GM18868 (cell line): ENCODE measurements around the gene RHOBTB3.

Experiments
- ATAC-seq: cut with Tn5 transposase; IDR thresholded peaks from one replicate; pipeline ENCODE4 v1.9.1; 2021; ENCODE audit warnings: mild to moderate bottlenecking, moderate library complexity; ENCODE audit not compliant: unreplicated experiment

The RHOBTB3 gene

DNA sequence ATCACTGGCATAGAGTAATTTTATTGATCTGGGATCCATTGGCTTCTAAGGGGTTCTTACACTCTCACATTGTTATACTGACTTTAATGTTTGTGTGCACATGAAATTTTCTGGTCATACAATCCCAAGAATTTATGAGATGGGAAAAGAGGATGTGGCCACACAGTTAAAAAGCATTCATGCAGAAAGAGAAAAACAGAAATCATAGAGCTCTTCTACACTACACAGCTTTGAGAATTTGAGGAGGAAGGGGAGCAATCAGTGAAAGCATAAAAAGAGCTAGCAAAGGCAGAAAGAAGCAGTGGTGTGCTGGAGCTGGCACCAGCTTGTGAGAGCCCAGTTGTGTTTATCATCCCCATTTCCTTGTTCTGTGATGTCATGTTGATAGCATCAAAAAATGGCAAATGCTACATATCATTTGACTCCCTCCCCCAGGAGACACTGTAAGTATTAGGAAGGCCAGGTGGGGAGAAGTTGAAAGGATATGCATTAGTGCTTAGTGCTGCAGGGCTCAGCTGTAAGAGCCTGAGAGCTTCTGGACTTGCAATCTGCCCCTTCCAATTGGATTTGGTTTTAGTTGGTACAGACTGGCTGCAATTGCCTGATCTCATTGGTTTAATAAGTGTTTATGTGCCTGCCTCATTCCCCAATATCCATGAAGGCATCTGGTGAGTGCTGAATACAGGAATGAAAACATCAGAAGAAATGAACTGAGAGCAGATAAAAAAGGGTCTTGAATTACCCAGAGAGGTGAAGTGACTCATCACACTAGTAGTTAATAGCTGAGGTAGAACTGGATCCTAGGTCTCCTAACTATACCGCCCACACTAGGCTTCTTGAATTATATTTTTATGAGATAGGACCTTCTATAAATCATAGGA is 30.9 kb downstream of the RHOBTB3 start:
- ATAC-seq: no peak

GRCh38 chr5:95762652-95763041 is 31.5 kb downstream of the RHOBTB3 start:
- no peak for ATAC-seq

DNA sequence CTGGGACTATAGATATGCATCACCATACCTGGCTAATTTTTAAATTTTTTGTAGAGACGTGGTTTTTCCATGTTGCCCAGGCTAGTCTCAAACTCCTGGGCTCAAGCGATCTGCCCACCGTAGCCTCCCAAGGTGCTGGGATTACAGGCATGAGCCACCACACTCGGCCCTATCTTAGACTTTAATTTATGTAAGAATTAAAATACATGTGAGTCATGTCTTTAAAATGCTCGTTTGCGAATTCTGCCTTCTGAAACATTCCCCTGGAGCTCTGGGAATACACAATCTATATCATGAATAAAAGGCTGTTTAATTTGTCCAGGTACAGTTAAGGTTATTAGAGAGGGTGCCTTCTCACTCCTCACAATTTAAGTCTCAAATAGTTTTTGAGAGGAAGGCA is 32.8 kb downstream of the RHOBTB3 start:
- ATAC-seq: no peak

GRCh38 chr5:95768731-95769130 is 37.6 kb downstream of the RHOBTB3 start:
- no peak for ATAC-seq

DNA sequence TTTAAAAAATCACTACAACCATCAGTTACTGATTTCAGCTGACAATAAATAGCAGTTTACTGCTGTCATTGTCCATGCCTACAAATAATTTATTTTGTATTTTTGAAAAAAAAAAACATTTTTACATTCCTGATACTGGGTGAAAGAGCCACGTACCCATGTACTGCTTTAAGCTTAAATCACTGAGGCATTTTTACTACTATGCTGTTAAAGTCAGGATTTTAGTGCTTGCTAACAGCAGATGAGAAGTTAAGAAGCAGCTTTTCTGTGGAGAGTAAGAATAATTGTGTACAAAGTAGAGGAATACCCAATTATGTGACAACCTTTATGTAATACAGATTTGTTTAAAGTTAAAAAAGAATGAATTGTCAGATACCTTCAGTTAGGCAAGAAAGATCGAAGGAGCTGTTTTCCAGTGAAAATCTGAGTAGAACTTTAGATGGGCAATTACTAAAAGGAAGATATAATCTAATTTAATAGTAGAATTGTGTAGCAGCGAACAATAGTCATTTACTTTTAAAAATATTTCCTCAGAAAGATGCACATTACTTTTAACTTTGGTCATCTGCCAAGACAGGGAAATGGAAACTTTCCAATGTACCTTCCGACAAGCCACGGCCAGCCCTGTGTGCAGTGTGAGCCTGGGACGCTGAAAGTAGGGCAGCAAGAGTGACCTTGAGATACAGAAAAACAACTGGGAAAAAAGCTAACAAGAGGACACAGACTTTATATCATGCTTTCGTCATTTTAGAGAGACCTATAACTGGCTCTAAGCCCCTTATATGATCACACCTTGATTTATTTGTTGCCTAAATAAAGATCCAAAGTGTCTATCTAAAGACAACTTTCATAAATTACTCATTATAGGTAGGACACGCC is 39.9 kb downstream of the RHOBTB3 start:
- ATAC-seq: no peak

DNA sequence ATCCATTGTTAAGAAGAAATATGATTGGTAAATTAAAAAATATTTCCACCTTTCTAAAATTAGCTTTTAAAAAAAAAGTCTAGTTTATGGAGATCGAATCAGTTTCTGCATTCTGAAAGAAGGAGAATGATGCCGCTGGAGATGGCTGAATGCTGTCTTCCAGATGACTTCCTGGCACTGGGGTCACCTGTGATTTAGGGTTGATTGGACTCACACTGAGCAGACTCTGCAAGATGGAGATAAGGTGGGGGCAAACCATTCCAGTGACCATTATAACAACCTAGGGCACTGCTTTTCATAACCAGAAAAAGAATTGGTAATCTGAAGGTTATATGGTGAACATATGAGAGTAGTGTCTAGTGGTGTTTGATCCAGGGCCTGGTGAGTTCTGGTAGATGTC is 40.8 kb downstream of the RHOBTB3 start:
- ATAC-seq: no peak

DNA sequence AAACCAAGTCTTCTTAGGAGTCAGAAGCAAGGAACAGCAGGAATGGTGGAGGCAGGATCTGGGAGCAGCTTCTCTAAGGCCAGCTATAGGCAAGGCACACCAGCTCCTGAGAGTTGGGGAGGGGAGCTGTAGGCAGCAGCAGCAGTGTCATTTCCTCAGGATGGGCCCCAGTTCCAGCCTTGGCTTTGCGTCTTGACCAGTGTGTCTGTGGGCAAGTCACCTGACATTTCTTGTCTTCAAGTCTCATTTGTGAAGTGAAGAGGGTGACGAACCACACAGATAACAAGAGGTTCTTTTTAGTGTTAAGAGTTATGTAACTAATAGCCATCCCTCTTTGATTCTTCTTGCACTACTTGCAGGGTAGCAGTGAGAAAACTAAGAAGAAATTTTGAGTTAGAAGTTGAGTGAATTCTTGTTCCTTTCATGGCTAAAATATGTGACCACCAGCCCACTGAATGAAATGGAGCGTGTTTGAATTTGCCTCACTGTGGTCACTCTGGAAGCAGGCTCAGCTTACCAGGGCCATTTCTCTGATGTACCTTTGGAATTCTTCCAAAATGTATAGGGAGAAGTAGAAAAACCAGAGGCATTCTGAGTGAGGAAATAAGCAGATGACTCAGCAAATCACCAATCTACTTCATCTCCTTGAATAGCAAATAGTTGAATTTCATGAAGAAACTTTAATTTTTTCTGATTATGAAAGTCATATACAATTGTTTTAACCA is 42.4 kb downstream of the RHOBTB3 start:
- ATAC-seq: no peak

GRCh38 chr5:95777441-95777840 is 46.3 kb downstream of the RHOBTB3 start:
- ATAC-seq: no peak

DNA sequence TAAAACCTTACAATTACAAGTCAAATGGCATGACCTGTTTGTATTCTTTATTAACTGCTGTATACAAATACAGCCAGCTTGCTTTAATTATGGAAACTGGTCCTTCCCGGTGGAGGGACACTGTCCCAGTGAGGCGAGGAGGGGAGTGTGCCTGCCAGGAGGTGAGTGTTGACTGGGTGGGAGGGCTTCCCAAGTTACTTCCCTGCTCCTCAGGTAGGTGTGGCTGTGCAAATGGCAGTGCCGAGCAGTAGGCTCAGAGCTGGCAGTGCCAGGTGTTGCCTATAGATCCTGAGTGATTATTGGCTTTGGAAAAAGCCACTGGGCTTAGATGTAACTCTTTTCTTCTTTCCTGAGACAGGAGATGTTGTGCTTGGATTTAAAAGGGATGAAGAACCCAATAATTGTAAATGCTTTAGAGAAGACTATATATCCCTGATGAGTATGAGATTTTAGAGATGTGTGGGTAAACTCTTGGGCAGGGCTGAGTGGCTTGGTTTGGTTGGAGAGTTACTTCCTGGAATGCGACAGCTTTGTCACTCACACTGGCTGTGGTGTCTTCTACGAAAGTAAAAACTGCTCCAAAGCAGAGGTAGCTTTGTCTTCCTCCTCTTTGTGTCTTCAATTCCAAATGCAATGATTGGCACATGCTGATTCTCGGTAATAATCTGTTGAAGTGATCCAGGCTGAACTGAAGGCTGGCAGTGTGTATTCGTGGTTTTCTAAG is 47.7 kb downstream of the RHOBTB3 start:
- ATAC-seq: no peak

GRCh38 chr5:95779611-95780010 is 48.5 kb downstream of the RHOBTB3 start:
- ATAC-seq: no peak

DNA sequence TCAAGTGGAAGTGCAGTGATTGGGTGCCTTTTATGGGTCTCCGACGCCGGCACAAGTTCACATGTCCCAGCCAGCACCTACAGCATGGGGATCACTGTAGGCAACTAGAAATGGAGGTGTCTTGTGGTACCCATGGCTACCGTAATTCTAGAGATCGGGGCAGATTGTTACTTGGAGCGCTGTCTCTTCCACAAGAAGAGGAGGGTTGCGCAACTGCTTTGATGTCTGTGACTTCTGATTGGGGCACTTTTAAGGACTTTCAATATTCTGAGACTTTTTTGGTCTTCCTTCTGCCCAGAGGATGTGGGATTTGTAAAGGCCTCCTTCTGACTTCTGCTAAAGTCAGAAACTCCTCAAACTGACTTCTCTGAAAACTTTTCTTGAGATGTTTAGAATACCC is 49.5 kb downstream of the RHOBTB3 start:
- no peak for ATAC-seq

- peak; percentile 95 for ATAC-seq
Measured at GRCh38 chr5:95781101-95781583, 50.0 kb downstream of the RHOBTB3 start.

- ATAC-seq: no peak
Measured at GRCh38 chr5:95782181-95782580, 51.0 kb downstream of the RHOBTB3 start.

- no peak for ATAC-seq
Measured at GRCh38 chr5:95783661-95784060, 52.5 kb downstream of the RHOBTB3 start.

DNA sequence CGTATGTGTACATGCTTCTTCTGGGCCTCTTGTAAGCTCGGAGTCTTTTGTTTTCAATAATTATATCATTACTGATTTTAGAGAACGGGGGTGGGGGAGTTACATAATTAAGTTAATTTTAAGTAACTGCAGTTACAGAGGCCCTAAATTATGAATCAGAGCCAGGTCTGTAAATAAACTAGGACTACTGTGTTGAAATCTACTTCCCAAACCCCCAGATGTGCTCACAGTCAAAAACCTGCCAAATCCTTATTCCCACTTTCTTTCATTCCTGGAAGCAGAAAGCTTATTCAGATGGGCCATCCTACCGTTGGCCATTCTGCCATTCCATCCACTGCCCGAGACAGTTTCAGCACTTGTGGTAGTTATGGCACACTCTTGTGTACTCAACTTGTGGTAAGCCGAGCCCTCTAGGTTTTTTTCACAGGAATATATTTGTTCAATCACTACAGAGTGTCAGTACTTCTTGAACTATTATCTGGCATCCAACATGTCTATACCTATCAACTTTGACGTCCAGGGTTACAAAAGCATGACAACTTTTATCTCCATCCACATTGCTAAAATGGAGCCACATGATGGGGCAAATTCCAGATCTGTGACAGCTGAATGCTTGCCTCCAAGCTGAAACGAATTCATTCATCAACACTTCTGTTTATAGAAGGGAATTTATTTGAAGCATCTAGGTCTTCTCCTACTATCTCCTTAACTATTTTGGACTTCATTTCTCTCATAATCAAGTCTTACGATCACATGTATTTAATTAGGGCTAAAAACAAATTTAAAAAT is 53.6 kb downstream of the RHOBTB3 start:
- ATAC-seq: no peak

GRCh38 chr5:95786821-95787418 is 55.8 kb downstream of the RHOBTB3 start:
- ATAC-seq: no peak

DNA sequence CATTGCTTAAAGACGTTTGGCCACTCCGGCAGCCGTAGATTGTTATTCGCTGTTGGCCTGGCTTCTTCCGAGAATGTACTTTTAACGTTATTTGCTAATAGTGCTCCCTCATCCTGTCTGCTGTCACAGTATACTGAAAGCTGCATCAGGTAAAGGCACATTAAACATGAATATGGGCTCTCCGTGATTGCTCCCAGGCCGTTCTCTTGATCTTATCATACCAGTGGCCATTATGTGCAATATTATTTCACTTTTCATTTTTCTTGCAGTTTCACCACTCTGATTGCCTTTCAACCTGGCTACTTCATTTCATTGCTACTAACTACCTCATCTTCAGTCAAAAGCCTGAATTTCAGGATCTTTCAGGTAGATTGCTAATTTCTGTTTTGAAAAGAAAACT is 57.4 kb downstream of the RHOBTB3 start:
- no peak for ATAC-seq

DNA sequence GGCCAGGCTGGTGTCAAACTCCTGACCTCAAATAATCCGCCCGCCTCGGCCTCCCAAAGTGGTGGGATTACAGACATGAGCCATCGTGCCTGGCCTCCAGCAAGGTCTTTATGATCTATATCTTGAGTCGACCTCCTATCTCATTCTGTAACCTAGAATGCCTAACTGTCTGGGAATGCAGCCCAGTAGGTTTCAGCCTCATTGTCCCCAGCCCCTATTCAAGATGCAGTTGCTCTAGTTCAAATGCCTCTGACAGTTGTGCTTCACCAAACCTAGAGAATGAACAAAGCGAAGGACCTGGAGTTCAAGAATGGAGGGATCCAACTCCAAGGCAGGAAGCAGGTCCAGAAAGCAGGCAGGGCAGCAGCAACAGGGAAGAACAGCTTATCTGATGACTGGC is 60.6 kb downstream of the RHOBTB3 start:
- ATAC-seq: no peak

- no peak for ATAC-seq
Measured at GRCh38 chr5:95794070-95794516, 63.0 kb downstream of the RHOBTB3 start.
